KBM-7 (cell line): Measurements from ENCODE around the gene ITGA3.

ENCODE experiments used
- DNase-seq: peaks from one replicate; pipeline ENCODE4 v3.0.0-alpha.2; 2015
- in situ Hi-C: fragments of 300-500 bp; cut with MboI; formaldehyde crosslinking; loops from 2 replicates; pipeline ENCODE4 v1.14.3; 2020; ENCODE audit warnings: low sequenced_read_pairs, low pct_unique_long_range_greater_than_20kb, mixed read lengths

ITGA3 gene

DNA sequence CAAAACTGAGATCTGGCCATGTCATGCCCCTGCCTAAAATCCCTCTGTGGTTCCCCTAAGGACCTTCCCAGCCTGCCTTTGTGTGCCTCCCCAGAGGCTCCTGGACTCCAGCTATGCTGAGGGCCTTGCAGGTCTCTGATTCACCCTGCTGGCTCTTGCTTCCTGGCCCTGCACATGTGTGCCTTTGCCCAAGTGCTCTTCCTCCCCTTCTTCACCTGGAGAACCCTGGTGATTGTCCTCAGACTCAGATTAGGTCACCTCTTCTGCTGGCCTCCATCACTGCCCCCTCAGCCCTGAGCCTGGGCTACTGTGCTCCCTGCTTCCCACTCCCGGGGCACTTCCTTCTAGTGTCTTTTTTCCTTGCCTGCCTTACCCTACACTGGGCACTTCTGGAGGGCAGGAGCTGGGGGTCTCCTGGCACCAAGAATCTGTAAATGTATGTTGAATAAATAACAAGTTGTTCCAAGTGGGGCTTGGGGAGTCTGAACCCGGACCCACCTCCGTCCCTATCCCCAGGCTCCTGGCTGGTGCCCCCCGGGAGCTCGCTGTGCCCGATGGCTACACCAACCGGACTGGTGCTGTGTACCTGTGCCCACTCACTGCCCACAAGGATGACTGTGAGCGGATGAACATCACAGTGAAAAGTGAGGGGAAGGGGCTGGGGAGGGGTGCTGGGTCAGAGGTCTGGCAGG is 7.8 kb downstream of the ITGA3 start:
- no peak for DNase-seq
- in situ Hi-C loops = no loop called here

DNA sequence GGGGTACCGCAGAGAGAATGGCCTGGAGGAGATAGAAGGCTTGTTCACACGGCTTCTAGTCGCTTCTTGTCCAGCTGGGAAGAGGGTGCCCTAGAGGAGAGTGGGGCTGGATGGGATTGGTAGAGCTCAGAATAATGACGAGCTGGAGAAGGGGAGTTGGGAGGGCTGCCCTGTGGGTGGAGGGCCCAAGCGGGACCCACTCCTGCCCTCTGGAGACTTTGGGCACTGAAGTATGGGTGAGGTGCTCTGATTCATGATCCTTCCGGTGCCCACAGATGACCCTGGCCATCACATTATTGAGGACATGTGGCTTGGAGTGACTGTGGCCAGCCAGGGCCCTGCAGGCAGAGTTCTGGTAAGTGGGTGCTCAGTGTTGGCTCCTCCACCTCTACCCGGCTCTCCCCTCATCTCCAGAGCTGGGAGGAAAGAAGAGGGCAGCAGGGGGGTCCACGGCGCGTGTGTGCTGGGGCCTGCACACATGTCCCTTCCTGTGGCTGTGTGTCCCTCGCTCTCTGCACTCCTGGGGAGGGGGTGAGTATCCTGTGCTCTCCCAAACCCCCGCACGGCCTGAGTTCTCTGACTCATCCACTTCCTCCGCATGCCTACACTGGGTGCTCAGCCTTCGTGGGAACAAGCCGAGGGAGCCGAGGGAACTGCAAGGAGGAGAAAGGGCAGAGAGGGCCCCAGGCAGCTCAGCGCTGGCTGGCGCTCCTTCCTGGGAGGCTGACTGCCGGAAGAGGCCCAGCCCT is 8.5 kb downstream of the ITGA3 start:
- in situ Hi-C loops = no loop called here
- no peak for DNase-seq

DNA sequence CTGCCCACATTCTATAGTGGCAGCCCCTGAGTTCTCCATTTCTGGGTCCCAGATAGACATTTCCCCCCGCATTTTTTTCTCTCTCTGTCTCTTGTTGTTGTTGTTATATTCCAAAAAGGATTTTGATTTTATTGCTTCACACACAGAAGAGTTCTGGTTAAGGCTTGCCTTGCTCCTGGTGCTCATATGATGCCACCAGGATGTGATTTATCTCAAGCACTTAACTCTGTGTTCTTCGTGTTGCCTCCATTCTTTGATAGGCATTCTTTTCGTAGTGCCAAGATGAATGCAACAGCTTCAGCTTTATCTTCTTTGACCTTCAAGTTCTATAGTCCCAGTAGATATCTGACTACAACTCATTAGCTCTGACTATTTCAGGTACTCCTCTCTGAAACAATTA is 9.1 kb downstream of the ITGA3 start:
- in situ Hi-C loops = no loop called here
- DNase-seq = no peak

DNA sequence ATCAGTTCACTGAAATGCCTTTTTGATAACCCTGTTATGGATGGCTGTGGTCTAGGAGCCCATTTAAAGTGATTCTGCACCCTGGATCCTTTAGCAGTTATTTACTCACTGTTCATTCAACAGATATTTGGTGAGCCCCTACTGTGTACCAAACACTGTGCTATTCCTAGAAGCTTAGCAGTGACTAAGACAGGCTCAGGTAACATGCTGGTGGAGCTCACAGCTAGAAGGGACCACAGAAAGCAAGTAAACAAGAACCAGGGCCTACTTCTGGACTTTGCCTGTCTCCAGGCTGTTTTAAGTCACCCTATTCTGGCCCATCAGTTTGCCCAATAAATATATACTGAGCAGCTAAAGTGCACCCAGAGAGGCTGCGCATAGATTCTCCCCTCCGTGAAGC is 11.1 kb downstream of the ITGA3 start:
- no peak for DNase-seq
- in situ Hi-C loops = no loop called here

DNA sequence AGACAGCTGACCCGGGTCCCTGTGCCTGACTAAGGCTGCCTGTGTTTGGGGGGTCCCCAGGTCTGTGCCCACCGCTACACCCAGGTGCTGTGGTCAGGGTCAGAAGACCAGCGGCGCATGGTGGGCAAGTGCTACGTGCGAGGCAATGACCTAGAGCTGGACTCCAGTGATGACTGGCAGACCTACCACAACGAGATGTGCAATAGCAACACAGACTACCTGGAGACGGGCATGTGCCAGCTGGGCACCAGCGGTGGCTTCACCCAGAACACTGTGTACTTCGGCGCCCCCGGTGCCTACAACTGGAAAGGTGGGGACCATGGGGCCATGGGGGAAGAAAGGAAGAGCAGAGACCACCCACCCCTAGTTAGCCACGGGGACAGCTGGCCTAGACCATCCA is 12.1 kb downstream of the ITGA3 start:
- no peak for DNase-seq
- in situ Hi-C loops = no loop called here

DNA sequence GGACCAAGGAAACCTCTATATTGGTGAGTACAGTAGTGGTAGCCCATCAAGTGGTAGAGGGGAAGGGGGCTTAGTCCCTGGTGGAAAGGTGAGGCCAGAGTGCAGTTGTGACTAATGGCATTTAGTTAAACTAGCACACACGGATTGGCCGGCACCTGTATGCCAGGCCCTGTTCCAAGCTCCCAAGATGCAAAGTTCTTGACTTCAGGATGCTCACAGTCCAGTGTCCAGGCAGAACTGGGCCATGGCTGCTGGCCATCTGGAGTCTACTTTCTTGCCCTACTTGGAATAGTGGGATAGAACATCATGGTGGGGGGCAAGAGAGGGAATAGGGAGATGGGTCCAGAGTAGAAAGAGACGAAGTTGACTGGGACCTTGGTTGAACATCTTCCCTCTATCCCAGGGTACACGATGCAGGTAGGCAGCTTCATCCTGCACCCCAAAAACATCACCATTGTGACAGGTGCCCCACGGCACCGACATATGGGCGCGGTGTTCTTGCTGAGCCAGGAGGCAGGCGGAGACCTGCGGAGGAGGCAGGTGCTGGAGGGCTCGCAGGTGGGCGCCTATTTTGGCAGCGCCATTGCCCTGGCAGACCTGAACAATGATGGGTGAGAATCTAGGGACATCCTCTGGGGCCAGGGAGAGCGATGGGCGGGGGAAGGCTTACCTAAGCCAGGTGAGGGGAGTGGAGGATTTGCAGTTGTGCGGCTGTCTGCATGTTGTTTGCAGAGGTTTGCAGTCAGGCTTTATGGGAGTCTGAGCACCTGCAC is 15.2 kb downstream of the ITGA3 start:
- in situ Hi-C loops = no loop called here
- DNase-seq = no peak

DNA sequence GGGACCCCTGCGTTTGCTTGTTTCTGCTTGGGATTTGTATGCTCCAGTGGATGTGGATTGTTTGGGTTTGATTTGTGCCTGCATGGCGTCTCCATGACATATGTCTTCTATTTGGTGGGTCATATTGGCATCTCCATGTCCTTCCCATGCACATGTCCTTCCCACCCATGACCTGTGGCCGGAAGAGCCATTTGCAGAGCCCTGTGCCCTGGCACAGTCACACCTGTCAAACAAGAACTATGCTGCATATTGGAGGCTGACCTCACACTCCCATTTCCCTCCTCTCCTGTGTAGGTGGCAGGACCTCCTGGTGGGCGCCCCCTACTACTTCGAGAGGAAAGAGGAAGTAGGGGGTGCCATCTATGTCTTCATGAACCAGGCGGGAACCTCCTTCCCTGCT is 15.8 kb downstream of the ITGA3 start:
- in situ Hi-C loops = no loop called here
- DNase-seq = no peak

DNA sequence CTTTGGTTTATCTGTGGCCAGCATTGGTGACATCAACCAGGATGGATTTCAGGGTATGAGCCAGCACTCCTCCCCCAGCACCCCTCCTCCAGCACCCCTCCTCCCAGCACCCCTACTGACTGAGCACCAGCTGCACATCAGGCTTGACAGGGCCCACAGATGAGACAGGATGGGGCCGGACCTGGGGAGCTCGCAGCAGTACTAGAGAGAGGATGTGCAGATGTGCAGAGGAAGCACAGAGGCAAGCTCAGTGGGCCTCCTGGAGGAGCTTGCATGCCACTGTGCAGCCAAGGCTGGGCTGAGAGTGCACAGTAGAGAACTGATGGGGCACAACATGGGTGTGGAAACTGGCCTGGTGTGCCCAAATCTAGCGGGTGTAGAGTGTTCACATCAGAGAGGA is 16.2 kb downstream of the ITGA3 start:
- in situ Hi-C loops = no loop called here
- DNase-seq = no peak

DNA sequence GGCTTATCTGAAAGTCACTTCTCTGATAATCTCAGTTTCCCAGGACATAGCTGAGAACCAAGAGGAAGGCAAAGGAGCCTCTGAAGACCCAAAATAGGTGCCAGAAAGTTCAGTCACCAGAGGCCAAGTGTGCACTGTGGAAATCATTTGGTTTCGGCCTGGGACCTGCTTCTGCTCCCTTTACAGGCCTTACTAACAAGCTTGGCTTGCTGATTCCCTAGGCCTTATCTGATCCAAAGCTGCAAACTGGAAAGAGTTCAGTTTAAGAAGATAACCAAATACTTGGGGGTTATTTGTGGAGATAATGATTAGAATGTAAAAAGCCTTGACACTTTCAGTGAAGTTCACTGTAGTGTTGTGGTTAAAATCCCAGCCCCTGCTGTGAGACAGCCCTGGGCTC is 17.0 kb downstream of the ITGA3 start:
- in situ Hi-C loops = no loop called here
- DNase-seq = no peak

DNA sequence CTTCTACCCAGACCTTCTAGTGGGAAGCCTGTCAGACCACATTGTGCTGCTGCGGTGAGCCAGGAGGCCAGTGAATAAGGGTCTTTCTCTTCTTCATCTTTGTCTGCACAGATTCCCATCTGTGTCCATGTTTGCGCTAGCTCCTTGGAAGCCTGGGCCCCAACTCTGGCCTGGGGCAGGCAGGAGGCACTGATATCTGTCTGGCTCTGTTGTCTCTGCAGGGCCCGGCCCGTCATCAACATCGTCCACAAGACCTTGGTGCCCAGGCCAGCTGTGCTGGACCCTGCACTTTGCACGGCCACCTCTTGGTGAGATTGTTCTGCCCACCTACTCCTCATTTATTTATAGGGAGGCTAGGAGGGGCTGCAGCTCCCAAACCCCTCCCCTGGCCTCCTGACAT is 18.3 kb downstream of the ITGA3 start:
- in situ Hi-C loops = no loop called here
- no peak for DNase-seq

DNA sequence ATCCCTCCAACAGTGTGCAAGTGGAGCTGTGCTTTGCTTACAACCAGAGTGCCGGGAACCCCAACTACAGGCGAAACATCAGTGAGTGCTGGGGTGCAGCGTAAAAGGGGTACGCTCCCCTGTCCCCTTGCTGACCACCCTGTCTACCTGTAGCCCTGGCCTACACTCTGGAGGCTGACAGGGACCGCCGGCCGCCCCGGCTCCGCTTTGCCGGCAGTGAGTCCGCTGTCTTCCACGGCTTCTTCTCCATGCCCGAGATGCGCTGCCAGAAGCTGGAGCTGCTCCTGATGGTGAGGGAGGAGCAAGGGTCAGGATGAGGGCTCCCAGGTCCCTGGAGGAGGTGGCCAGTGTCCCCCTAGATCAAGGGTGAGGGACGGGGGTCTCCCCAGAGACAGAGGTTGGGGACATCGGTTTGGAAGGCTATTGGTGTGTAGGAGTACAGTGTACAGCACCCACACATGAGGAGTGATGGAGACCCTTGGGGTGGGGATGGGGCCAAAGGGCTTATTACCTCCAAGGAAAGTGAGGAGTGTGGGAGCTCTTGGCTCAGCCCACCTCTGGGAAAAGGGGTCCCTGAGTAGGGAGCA is 19.6 kb downstream of the ITGA3 start:
- no peak for DNase-seq
- in situ Hi-C loops = no loop called here

DNA sequence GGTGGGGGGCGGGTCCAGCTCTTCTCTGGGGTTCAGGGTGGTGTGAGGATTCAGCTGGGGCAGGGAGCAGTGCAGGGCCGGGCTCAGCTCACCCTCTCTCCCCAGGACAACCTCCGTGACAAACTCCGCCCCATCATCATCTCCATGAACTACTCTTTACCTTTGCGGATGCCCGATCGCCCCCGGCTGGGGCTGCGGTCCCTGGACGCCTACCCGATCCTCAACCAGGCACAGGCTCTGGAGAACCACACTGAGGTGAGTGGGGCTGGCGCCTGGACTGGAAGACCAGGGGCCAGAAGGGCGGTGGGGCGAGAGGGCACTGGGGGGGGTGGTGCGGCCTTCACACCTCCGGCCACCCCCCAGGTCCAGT is 20.3 kb downstream of the ITGA3 start:
- no peak for DNase-seq
- in situ Hi-C loops = no loop called here

DNA sequence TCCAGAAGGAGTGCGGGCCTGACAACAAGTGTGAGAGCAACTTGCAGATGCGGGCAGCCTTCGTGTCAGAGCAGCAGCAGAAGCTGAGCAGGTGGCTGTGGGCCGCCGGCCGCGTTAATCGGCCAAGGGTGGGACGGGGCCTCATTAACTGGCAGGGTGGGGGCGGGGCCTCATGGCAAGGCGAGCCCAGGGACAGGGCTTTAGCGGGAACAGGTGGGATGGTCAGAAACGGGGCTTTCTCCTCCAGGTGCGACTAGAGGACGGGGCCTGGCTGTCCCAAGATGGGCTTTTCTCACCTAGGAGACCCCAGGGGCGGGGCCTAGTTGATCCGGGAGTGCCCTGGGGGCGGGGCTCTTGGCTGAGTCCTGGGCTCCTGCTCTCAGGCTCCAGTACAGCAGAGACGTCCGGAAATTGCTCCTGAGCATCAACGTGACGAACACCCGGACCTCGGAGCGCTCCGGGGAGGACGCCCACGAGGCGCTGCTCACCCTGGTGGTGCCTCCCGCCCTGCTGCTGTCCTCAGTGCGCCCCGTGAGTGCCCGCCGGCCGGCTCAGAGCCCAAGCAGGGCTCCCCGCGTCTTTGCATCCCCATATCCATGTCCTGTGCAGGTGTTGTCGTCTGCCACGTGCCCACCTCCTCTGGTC is 20.8 kb downstream of the ITGA3 start:
- in situ Hi-C loops = no loop called here
- DNase-seq = no peak

DNA sequence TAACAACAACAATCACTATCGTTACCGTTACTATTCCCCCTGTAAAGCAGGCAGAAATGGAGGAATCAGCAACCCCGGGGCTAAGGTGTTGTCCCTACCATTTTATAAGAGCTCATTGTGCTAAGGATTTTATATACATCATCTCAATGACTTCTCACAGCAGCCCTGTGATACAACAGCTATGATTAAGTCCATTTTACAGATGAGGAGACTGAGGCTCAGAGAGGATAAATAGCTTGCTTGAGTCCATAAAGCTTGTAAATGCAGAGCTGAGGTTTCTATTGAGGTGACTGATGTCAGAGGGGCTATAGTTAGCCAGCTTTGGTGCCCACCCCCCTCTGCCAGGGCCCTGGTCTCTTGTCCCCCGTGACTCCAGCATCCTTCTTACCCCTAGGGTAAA is 22.5 kb downstream of the ITGA3 start:
- in situ Hi-C loops = no loop called here
- DNase-seq = no peak

DNA sequence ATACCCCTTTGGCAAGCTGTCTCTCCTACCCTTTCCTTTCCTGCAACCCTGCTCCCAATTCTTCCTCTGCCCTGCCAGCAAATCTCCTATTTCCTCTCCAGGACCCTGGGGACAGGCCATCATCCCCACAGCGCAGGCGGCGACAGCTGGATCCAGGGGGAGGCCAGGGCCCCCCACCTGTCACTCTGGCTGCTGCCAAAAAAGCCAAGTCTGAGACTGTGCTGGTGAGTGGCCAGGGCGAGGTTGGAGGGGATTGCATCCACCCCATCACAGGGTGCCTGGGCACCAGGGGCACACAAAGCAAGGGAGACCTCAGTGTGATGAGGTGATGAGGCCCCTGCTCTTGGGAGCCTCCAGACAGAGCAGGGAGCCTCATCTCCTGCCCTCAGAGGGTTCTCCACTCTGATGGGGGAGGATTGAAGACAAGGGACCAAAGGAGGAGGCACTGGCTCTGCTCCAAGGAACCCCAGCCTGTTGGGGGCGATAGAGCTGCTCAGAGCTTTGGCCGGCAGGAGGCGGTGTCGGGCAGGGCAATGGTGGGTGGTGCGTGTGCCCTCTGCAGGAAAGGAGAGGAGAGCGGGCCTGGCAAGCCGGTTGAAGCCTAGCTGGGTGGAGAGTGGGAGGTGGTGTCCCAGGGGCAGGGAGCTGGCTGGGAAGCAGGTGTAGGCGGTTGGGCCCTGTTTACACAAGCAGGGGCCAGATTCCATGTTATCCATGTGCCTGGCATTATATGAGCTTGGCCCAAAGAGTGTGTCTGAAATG is 23.6 kb downstream of the ITGA3 start:
- in situ Hi-C loops = no loop called here

DNA sequence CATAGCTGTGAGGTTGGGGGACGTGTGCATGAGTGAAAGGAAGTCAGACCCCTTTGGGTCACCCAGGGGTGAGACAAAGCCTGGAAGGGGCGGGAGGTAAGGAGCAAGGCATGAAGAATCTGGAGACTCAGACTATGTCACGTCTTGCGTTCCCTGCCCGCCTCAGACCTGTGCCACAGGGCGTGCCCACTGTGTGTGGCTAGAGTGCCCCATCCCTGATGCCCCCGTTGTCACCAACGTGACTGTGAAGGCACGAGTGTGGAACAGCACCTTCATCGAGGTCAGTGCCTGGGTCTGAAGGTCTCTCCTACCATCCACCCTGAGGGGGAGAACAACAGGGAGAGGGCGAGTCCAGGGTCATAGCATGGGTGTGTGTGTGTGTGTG is 24.2 kb downstream of the ITGA3 start:
- no peak for DNase-seq
- in situ Hi-C loops = no loop called here

More for the DNA sequence above, 23.6 kb downstream of the ITGA3 start:
- DNase-seq = peak; percentile 86

DNA sequence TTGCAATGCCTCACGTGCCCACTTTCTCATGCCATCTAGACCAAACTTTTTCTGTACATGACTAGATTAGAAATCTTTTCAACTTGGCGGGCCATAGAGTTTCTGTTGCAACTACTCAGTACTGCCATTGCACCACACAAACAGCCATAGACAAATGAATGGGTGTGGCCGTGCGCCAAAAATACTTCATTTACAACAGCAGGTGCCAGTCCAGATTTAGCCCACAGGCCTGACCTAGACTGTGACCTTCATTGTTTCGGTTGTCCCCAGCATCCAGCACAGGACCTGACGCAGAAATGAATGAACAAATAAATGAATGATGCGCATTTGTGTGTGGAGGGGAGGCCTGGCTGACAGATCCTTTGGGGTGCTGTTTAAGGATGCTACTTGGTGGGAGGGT is 24.9 kb downstream of the ITGA3 start:
- in situ Hi-C loops = no loop called here
- no peak for DNase-seq

DNA sequence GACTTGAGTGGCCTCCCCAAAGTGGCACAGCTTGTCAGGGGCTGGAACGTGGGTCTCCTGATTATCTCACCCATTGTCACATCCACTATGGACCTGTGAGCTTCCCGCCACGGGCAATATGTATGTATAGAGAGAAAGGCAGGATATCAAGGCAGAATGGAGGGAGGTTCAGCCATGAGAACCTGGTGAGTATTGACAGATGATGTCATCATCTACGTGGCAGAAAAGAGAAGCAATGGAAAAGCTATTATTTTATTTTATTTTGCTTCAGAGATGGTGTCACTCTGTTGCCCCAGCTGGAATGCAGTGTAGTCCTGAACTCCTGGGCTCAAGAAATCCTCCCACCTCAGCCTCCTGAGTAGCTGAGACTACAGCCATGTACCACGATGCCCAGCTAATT is 25.8 kb downstream of the ITGA3 start:
- no peak for DNase-seq
- in situ Hi-C loops = no loop called here
